Adrenal gland (tissue), 5 donors: ENCODE results near the gene KIAA1755.

Experiments used
- CTCF ChIP-seq, 6 experiments: fragments of 450-650 bp in 4 of 6; fragments of 200-600 bp in 2 of 6; sonication (generic) in 1 of 6; IDR thresholded peaks; 1 replicate in 5 of 6; 2 replicates in 1 of 6; pipeline versions ENCODE4 v1.5.1 to v1.8.0; 2016 to 2021; ENCODE audit warnings: antibody characterized with exemption in 6 of 6, mild to moderate bottlenecking in 2 of 6, moderate library complexity in 1 of 6
- POLR2A ChIP-seq, 2 donors: fragments of 450-650 bp; IDR thresholded peaks; one replicate each; pipeline ENCODE4 v1.6.1; 2017; ENCODE audit warnings: antibody characterized with exemption in 2 of 2, mild to moderate bottlenecking in 2 of 2, moderate library complexity in 1 of 2
- donor health status: DM: no; HTN: no; CAD: no.

- TF ChIP-seq CTCF (IDR thresholded peaks at IDR 0.05), result no peak
- no peak for TF ChIP-seq POLR2A (IDR thresholded peaks at IDR 0.05)
These were observed 30.3 kb downstream of the KIAA1755 start for GRCh38 chr20:38230253-38230551.
